GM18858 (cell line): ENCODE measurements around the gene GLIS1.

Experiments used
- ATAC-seq: cut with Tn5 transposase; IDR thresholded peaks from one replicate; pipeline ENCODE4 v1.9.1; 2021; ENCODE audit not compliant: unreplicated experiment

The GLIS1 gene

GRCh38 chr1:53639996-53640700, 98.8 kb downstream of the GLIS1 start:
- ATAC-seq = no peak

GRCh38 chr1:53639251-53639763, 99.7 kb downstream of the GLIS1 start:
- ATAC-seq = no peak

GRCh38 chr1:53638360-53639035, 100.5 kb downstream of the GLIS1 start:
- ATAC-seq = no peak

GRCh38 chr1:53637511-53638359, 101.2 kb downstream of the GLIS1 start:
- ATAC-seq = no peak

- ATAC-seq = no peak
Measured at GRCh38 chr1:53636621-53637171, 102.3 kb downstream of the GLIS1 start.

GRCh38 chr1:53634571-53634979, 104.4 kb downstream of the GLIS1 start:
- ATAC-seq = no peak

- ATAC-seq = no peak
Measured at GRCh38 chr1:53633073-53633704, 105.8 kb downstream of the GLIS1 start.

GRCh38 chr1:53631622-53632310, 107.2 kb downstream of the GLIS1 start:
- no peak for ATAC-seq

- ATAC-seq = no peak
Measured at GRCh38 chr1:53629101-53629691, 109.8 kb downstream of the GLIS1 start.

GRCh38 chr1:53628286-53628955, 110.5 kb downstream of the GLIS1 start:
- no peak for ATAC-seq

- no peak for ATAC-seq
Measured at GRCh38 chr1:53627666-53628065, 111.3 kb downstream of the GLIS1 start.

GRCh38 chr1:53627031-53627430, 111.9 kb downstream of the GLIS1 start:
- ATAC-seq = no peak

- no peak for ATAC-seq
Measured at GRCh38 chr1:53626616-53627015, 112.3 kb downstream of the GLIS1 start.

GRCh38 chr1:53625766-53626520, 113.0 kb downstream of the GLIS1 start:
- ATAC-seq = no peak

- no peak for ATAC-seq
Measured at GRCh38 chr1:53625049-53625448, 113.9 kb downstream of the GLIS1 start.

- ATAC-seq = no peak
Measured at GRCh38 chr1:53622531-53622930, 116.4 kb downstream of the GLIS1 start.

- ATAC-seq = no peak
Measured at GRCh38 chr1:53621144-53621543, 117.8 kb downstream of the GLIS1 start.

- no peak for ATAC-seq
Measured at GRCh38 chr1:53620061-53620855, 118.7 kb downstream of the GLIS1 start.
